22Rv1 (cell line): ENCODE results near the gene ABCA2.
A peak's percentile ranks its signal among the peaks of the same experiment; 100 is the strongest.

Experiments used
- CTCF ChIP-seq: fragments of 450-650 bp; IDR thresholded peaks from 2 replicates; pipeline ENCODE4 v1.5.1; 2017; ENCODE audit warnings: mild to moderate bottlenecking
- ZFX ChIP-seq: fragments of 450-650 bp; IDR thresholded peaks from 2 replicates; pipeline ENCODE4 v1.6.1; 2017; ENCODE audit warnings: antibody characterized with exemption, borderline replicate concordance

- TF ChIP-seq CTCF (peak; percentile 73), ZFX (no peak)
These were observed 7.4 kb upstream of the ABCA2 start for GRCh38 chr9:137035507-137035834.
